A549 treated with dexamethasone at 1 μM for 4 hours (cell line): ENCODE measurements around the gene D2HGDH. TPM values are rescaled to one million over a fixed set of nuclear protein-coding genes. Genes with fewer than 3 reads are reported as not detected.

Experiments used
- total RNA-seq: library from RNA; stranded (reverse); fragments of 200-300 nt; extraction: Qiagen RNA extraction; gene quantifications from 5 replicates; pipeline ENCODE4 v1.2.3, GENCODE V29; 2022

The D2HGDH gene
- total RNA-seq: 5.1 to 10.6 TPM (median 8.5 TPM) in 5 replicates

DNA sequence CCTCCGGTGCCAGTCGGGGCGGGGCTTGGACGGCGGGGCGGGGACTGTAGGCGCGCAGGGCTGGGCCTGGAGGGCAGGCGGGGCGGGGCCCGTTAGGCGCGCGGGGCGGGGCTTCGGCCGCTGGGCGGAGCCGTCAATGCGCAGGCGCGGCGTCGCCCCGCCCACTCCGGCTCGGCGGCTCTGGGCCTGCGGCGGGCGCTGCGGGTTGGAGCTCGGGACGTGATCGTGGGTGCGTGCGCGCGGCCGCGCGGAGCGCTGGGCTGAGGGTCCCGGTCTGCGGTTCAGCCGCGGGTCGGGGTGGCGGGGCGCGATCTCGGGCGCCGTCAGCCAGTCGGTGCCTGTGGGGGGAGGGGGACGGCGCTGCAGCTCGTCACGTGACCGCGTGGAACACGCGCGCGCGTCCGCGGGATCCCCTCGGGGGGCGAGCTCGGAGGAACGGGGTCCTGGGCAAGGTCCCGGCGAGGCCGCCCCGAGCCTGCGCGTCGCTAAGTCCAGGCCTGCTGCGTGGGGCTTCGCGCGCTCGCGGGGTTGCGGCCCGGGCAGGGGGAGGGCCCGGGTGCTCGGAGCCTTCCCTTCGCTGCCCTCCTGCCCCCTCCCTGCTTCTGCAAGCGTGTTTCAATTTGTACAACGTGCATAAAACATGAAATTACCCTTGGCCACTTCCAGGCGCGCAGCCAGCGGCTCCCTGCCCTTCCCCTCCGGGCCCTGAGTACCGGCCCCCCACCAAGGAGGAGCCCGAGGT, at the start of gene D2HGDH:
Gene D2HGDH (plus strand): TSS at position 164 of the 742 bp plus-strand sequence. CDS start 595 bp downstream, outside the sequence.

DNA sequence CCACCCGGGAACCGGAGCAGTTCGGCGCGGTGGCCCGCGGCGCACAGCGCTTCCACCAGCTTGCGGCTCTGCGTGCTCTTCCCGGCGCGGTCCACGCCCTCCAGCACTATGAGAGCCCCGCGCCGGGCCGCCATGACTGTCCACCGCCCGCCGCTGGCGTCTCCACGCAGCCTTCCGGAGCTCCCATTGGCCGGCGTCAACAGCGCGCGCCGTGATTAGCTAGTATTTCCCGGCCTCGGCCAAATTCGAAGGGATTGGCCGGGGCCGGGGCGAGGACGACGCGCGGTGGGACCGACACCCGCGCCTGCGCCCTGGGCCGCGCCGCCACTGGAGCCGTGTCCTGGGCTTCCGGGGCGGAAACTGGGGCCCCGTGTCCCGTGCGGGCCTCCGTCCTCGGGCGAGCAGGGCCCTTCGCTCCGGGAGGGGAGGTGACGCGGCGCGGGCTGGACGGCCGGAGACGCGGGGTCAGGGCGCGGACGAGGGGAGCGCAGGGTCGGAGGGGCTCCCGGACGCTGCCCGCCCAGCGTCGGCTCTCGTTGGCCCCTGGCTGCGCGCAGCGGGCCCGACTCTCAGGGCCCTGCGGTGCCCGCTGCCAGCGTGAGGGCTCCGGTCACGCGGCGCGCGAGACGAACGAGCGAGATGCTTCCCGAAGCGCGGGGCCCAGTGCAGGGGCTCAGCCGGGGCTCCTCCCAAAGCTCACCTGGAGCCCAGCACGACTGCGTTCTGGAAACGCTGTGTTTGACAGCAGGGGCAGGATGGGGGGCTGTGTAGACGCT, 47.6 kb upstream of the D2HGDH start, which contains the start of gene DTYMK:
Gene DTYMK (minus strand): TSS at position 166 of the 776 bp plus-strand sequence. CDS start 32 bp downstream, at position 134.

DNA sequence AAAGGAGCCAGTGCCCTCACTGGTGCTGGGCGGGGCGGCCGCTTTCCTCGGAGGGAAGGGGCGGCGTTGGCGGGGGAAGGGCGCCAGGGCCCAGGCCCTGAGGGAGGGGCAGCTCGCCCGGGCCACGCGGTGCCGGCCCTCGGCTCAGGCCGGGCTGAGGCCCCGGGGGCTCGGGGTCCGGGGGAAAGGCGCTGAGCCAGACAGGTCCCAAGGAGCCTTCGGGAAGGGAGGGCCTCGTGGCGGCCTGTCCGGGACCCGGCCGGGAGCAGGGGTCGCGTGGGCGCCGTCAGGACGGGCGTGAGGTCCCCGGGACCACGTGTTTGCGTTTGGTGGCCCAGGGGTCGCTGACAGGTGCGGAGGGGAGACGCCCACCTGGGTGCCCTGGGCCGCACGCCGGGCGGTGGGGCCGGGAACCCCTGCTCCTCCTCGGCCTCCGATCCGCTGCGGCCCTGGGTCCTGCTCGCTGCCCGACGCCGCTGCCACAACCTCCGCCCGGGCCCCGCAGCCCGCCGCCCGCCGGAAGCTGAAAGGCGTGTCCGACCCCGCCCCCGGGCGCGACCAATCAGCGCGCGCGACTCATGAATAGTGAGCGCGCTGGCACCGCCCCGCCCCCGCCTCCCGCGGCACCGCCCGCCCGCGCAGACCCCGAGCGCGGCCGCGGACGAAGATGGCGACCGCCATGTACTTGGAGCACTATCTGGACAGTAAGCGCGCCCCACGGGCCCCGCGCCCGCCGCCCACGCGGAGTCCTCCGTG, 32.9 kb upstream of the D2HGDH start, which contains the start of gene ING5:
Gene ING5 (plus strand): TSS at position 641 of the 756 bp plus-strand sequence. CDS start 27 bp downstream, at position 668.

DNA sequence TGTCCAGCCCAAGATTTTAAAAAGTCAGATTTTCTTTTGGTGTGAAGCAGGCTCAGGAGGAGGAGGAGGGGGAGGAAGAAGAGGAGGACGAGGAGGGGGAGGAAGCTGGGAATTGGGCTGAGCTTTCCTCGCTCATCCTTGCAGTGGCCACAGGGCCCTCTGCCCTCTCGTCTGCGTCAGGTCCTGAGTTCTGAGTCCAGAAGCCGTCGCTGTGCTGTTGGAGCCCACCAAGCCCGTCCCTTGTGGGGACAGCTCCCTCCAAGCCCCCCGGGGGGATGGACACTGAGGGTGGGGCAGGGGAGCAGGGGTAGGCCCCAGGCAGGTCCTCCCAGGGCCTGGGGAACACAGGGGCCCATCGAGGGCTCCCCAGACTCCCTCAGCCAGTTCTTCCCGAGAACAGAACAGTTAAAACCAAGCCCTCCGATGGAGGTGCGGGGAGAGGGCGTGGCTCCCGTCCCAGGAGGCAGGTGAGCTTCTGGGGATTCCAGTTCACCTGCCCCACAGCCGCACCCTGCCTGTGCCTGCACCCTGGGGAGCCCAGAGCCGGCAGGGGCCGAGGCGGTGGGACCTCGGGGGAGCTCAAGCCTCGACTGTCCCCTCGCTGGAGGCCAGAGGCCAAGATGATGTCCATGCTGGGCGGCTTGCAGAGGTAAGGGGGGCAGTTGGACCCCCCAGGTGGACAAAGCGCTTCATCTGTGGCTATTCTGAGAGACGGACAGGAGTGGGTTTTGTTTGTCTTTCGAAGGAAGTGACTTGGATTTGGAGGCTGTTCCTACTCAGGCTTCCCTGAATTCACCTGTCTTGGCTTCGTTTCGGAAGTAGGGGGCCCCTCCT, 42.1 kb downstream of the D2HGDH start, which contains the start of gene GAL3ST2:
Gene GAL3ST2 (plus strand): TSS at position 487 of the 834 bp plus-strand sequence. CDS start 134 bp downstream, at position 621.

DNA sequence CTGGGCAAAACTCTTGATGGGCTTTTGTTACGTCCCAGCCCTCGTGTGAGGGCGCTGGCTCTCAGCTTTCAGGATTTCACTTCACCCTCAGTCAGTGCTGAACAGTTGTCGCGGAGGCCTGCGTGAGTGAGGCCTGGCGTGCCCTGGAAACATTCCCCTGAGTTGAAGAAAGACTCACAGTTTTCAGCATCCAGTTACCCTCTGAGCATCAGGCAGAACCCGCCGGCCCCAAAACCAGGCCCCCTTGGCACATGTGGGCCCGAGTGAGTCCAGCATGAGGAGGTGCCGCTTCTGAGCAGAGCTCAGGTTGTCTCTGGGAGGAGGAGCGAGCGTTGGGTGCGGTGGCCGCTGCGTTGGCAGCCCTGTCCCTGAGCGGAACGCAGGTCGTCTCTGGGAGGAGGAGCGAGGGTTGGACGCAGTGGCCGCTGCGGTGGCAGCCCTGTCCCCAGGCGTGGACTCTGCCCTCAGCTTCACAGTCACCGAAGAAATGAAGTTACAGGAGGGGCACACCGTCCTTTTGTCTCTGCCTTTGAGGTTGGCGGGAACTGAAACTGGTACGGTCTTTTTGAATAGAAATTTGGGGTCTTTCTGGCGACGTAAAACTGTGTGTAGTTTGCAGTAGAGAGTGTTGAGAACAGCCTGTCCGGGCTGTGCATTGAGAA, 74.4 kb downstream of the D2HGDH start, which contains the start of gene NEU4:
Gene NEU4 (plus strand): TSS at position 473 of the 662 bp plus-strand sequence. CDS start 5,292 bp downstream, outside the sequence.

Other genes with a start within 250 kb of the D2HGDH start
- gene STK25, start 226.0 kb upstream of the D2HGDH start, total RNA-seq: 81.1 to 126 TPM (median 115 TPM) in 5 replicates
- 27.5 to 36.8 TPM (median 32.0 TPM) in 5 replicates for gene BOK, start 175.9 kb upstream of the D2HGDH start, total RNA-seq
- 61.5 to 88.4 TPM (median 82.3 TPM) in 5 replicates for gene THAP4, start 97.5 kb upstream of the D2HGDH start, total RNA-seq
- 46.5 to 61.0 TPM (median 51.5 TPM) in 5 replicates for gene ATG4B, start 96.9 kb upstream of the D2HGDH start, total RNA-seq
- 111 to 129 TPM (median 113 TPM) in 5 replicates for gene DTYMK, start 47.8 kb upstream of the D2HGDH start, total RNA-seq
- gene ING5, start 32.6 kb upstream of the D2HGDH start, total RNA-seq: 21.3 to 26.7 TPM (median 23.5 TPM) in 5 replicates
- 0.15 to 0.27 TPM (median 0.25 TPM) in 5 replicates for gene GAL3ST2, start 42.2 kb downstream of the D2HGDH start, total RNA-seq
- 0.25 to 0.34 TPM (median 0.27 TPM) in 4 of 5 replicates, not detected in the other for gene NEU4, start 74.6 kb downstream of the D2HGDH start, total RNA-seq
- 0.03 TPM in 1 of 5 replicates, not detected in the others for gene PDCD1, start 124.3 kb downstream of the D2HGDH start, total RNA-seq
- gene RTP5, start 135.1 kb downstream of the D2HGDH start, total RNA-seq: not detected in 5 replicates